Psoas muscle (tissue), 8 donors: ENCODE measurements around the gene TYMP. TPM values are rescaled to one million over a fixed set of nuclear protein-coding genes. Genes with fewer than 3 reads are reported as not detected.

ENCODE experiments used
- ATAC-seq, 4 donors: fragments of 200-7000 bp; cut with Tn5 transposase; one replicate each; pipeline ENCODE4 v1.9.1; 2020; ENCODE audit warnings: moderate library complexity in 3 of 4, mild to moderate bottlenecking in 2 of 4
- DNase-seq, 2 donors: peaks; one replicate each; pipeline ENCODE4 v3.0.0-alpha.2; 2020
- H3K27ac ChIP-seq: fragments of 200-600 bp; one replicate; pipeline ENCODE4 v1.8.0; 2022
- H3K27me3 ChIP-seq, 3 donors: fragments of 200-600 bp in 1 of 3; one replicate each; pipeline versions ENCODE4 v1.6.1 to v1.8.0; 2013 to 2022; ENCODE audit warnings: low read length in 2 of 3, mild to moderate bottlenecking in 2 of 3, moderate library complexity in 1 of 3; ENCODE audit not compliant: insufficient read depth in 3 of 3
- H3K36me3 ChIP-seq, 2 donors: fragments of 200-600 bp in 1 of 2; one replicate each; pipeline versions ENCODE4 v1.6.1 to v1.8.0; 2013 to 2022; ENCODE audit warnings: low read depth in 1 of 2, mild to moderate bottlenecking in 1 of 2, moderate library complexity in 1 of 2; ENCODE audit not compliant: insufficient read depth in 1 of 2
- H3K4me1 ChIP-seq: fragments of 200-600 bp; one replicate; pipeline ENCODE4 v1.8.0; 2022
- H3K4me3 ChIP-seq: fragments of 200-600 bp; one replicate; pipeline ENCODE4 v1.8.0; 2022; ENCODE audit warnings: mild to moderate bottlenecking
- H3K9me3 ChIP-seq: fragments of 200-600 bp; one replicate; pipeline ENCODE4 v1.8.0; 2022
- WGBS, 3 donors: extraction: QIAGEN DNeasy Blood & Tissue Kit; methylation state at CpG; one replicate each; pipeline versions ENCODE4 v1.1.6 to v1.1.7; 2013; 5-methylcytosine and 5-hydroxymethylcytosine counted together
- intact Hi-C, 2 donors: fragments of 100-400 bp; cut with DNase I; formaldehyde crosslinking; loops; one replicate each; pipeline versions ENCODE4 v1.11.0 to v1.14.2; 2022
- polyA plus RNA-seq, 3 donors: library from polyadenylated mRNA; stranded (reverse); fragments of 200-250 nt; gene quantifications; one replicate each; pipeline ENCODE4 v1.2.3, GENCODE V29; 2013
- total RNA-seq, 4 donors: library from RNA; stranded (reverse); fragmentation: NEBNext Ultra II Directional in 2 of 4; extraction: Animal tissue kit (Norgen Biotek cat#: 25700) in 2 of 4; gene quantifications; one replicate each; pipeline versions ENCODE4 v1.2.1 to v1.2.4, GENCODE V29; 2021 to 2023
- TF ChIP-seq, protein P1 (sequence below): fragments of 200-600 bp; IDR thresholded peaks from one replicate; pipeline ENCODE4 v1.8.0; 2022; ENCODE audit warnings: antibody characterized with exemption
- donor health status: healthy with polysubstance abuse.
- donor health status: DM: no; HTN: no; CAD: no; lungs with moderate emphysema.
- donor health status: Bipolar disorder and iron deficiency.
- donor health status: healthy.
- donor health status: DM: yes; HTN: yes; CAD: no.
- donor health status: DM: no; HTN: no; CAD: no.
- donor health status: DM: no; HTN: no; CAD: no.
- donor health status: DM: yes; HTN: yes; CAD: no.

Gene TYMP
- total and polyA plus RNA-seq, 7 donors: 5.0 to 26.0 (median 12.0) TPM

DNA sequence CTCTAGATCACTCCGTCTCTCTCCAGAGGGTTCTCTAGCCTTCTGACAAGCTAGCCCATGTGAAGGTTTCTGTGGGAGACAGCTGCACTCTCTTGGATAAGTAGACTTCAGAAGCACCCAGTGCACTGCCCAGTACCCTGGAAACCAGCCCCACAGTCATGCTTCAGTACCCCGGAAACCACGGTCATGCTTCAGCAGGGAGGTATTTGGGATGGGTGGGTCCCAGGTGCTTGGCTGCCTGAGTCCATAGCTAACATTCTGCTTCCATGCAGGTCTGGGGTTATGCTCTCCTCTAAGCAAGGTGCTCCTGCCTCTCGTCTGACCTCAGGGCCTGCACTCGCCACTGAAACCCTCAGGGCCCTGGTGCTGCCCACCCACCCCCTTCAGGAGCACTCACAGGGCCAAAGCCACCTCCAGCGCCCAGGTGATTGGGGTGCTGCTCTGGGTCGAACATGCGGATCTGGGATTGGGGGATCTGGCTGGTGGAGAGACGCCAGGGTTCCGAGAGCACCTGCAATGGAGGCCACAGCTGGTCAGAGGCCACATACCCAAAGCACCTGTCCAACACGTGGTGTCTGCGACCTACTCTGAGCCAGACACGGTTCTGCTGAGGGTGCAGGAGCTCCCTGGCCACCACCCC, 40.2 kb upstream of the TYMP start:
- Histone ChIP-seq H3K36me3 (peaks cover 0 to 78% of the 10 kb centered on the region in 2 donors), H3K9me3 (no peaks in the 10 kb centered on the region), H3K4me1 (peaks cover 7% of the 10 kb centered on the region), H3K27ac (no peak overlapping the region), H3K27me3 (no peaks in the 10 kb centered on the region), H3K4me3 (no peak overlapping the region)
- WGBS, 3 donors: 77 to 82% (median 77%) methylated on average over 12 to 13 of the region's 13 CpGs
- DNase-seq: no peak
- no peak for ATAC-seq
- TF ChIP-seq, protein P1, sequence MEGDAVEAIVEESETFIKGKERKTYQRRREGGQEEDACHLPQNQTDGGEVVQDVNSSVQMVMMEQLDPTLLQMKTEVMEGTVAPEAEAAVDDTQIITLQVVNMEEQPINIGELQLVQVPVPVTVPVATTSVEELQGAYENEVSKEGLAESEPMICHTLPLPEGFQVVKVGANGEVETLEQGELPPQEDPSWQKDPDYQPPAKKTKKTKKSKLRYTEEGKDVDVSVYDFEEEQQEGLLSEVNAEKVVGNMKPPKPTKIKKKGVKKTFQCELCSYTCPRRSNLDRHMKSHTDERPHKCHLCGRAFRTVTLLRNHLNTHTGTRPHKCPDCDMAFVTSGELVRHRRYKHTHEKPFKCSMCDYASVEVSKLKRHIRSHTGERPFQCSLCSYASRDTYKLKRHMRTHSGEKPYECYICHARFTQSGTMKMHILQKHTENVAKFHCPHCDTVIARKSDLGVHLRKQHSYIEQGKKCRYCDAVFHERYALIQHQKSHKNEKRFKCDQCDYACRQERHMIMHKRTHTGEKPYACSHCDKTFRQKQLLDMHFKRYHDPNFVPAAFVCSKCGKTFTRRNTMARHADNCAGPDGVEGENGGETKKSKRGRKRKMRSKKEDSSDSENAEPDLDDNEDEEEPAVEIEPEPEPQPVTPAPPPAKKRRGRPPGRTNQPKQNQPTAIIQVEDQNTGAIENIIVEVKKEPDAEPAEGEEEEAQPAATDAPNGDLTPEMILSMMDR: no peak
- intact Hi-C loops: no loop called here

GRCh38 chr22:50569041-50569459, 39.2 kb upstream of the TYMP start:
- DNase-seq (no peak), ATAC-seq (no peak)
- Histone ChIP-seq H3K27ac (no peak overlapping the region), H3K4me1 (peaks cover 7% of the 10 kb centered on the region), H3K36me3 (peaks cover 0 to 70% of the 10 kb centered on the region in 2 donors), H3K9me3 (no peaks in the 10 kb centered on the region), H3K4me3 (no peak overlapping the region), H3K27me3 (no peaks in the 10 kb centered on the region)
- TF ChIP-seq, protein P1: no peak
- intact Hi-C loops: no loop called here
- WGBS, 3 donors: 64 to 75% (median 68%) methylated on average over 8 of the region's 8 CpGs

- ATAC-seq (no peak), DNase-seq (no peak)
- intact Hi-C loops: no loop called here
- Histone ChIP-seq H3K4me1 (peaks cover 8% of the 10 kb centered on the region), H3K27me3 (no peaks in the 10 kb centered on the region), H3K27ac (no peak overlapping the region), H3K36me3 (peaks cover 0 to 65% of the 10 kb centered on the region in 2 donors), H3K9me3 (no peaks in the 10 kb centered on the region), H3K4me3 (no peak overlapping the region)
- TF ChIP-seq, protein P1: no peak
- WGBS, 3 donors: 75 to 84% (median 80%) methylated on average over 7 of the region's 7 CpGs
These were observed 38.8 kb upstream of the TYMP start for GRCh38 chr22:50568626-50569025.

DNA sequence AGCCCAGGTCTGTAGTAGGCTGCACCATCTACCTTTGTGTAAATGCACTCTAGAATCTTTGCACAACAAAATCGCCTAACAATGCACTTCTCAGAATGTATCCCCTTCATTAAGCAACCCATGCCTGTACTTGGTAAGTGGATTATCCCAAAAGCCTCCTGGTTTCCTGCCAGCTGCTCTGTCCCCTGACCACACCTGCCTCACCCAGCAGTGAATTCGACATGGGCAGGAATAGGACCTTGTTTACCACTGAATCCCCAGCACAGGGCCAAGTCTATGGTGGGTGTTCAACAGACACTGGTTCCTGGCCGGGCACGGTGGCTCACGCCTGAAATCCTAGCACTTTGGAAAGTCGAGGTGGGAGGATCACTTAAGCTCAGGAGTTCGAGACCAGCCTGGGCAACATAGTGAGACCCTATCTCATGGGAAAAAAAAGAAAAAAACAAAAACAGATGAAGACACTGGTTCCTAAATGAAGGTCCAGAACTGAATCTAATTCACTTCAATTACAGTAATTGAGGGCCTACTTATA, 38.0 kb upstream of the TYMP start:
- intact Hi-C loops: no loop called here
- ATAC-seq (no peak), DNase-seq (no peak)
- no peak overlapping the region for H3K4me3 ChIP-seq
- H3K36me3 ChIP-seq: peaks cover 0 to 57% of the 10 kb centered on the region in 2 donors
- H3K27me3 ChIP-seq: no peaks in the 10 kb centered on the region
- H3K9me3 ChIP-seq: no peaks in the 10 kb centered on the region
- TF ChIP-seq, protein P1: no peak
- H3K27ac ChIP-seq: no peak overlapping the region
- H3K4me1 ChIP-seq: peaks cover 12% of the 10 kb centered on the region
- 81 to 91% (median 87%) methylated on average over 7 of the region's 7 CpGs for WGBS, 3 donors
